TTC549 (cell line): ENCODE data around the gene FBXO21.

Experiments used
- FAIRE-seq: peaks from 2 replicates; lab custom pipeline; 2012; peaks lifted over from hg19 to GRCh38; lab: Jason Lieb, UNC

FBXO21 gene

GRCh38 chr12:117165342-117165741 lies 24.9 kb downstream of the FBXO21 start:
- no peak for FAIRE-seq

DNA sequence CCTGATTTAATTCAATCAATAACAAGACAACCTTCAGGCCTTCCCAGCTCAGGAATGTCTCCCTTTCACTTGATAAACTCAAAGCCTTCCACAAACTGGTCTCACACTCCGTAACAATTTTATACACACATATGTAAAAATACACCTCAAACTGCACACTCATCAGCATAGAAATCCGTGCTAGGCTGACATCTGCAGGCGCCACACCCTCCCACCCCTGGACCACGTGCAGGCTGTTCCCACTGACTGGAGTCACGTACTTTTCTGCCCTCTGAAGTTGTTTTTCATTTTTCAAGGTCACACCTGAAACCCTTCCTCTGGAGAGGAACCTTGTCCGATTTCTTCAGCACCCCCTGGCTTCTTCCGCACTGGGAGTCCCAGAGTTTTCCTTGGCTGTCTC lies 27.6 kb downstream of the FBXO21 start:
- no peak for FAIRE-seq

DNA sequence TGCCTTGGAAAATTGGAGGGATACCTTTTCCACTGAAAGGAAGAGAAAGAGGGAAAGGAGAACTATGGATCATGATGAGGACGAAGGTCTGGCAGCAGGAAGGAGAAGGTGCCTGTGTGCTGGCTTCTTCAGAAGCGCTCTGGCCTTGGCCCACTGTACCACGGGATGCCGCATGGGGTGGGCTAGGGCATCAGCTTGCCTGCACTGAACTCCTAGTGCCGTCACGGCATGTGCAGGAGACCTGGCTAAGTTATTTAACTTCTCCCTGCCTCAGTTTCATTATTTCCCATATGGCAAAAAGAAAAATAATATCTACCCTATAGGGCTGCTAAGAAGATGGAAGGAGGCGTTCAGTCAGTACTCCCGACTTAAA lies 28.1 kb downstream of the FBXO21 start:
- FAIRE-seq: no peak

GRCh38 chr12:117161460-117162166 lies 28.7 kb downstream of the FBXO21 start:
- FAIRE-seq: no peak

GRCh38 chr12:117159674-117160073 lies 30.6 kb downstream of the FBXO21 start:
- no peak for FAIRE-seq

GRCh38 chr12:117158911-117159553 lies 31.2 kb downstream of the FBXO21 start:
- no peak for FAIRE-seq

- FAIRE-seq: no peak
These were observed 32.2 kb downstream of the FBXO21 start for GRCh38 chr12:117158096-117158495.

DNA sequence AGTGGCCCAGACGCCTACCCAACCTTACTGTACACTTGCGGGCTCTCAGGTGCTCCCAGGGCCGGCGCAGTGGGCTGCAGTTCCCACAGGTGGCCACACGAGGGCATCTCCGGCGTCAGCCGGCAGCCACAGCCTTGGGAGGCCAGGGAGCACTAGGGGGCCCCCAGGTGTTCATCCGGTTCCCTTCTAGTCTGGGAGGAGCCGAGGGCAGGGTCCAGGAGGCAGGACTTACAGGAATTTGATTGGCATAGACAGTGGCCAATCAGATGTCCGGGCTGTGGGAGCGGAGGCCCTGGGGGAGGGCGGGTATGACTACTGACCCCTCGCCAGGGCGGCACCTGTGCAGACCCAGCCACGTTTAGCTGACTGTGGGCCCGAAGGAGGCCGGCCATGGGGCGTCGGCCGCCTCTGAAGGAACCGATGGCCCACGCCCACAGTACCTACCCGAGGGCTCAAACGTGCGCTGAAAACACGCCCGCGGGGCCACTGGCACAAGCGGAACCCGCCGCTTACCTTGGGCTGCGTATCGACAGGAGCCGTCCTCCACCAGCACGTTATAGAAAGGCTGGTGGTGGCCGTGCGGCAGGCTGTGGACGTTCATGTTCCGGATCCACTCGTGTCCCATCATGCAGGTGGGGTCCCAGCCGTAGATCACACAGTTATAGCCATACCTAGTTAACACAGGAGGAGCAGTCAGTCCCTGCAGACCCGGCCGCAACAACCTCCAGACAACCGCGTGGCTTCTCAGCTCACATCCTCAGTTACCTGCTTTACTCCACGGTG lies 34.8 kb downstream of the FBXO21 start:
- no peak for FAIRE-seq

- FAIRE-seq: no peak
These were observed 37.2 kb downstream of the FBXO21 start for GRCh38 chr12:117152793-117153775.

DNA sequence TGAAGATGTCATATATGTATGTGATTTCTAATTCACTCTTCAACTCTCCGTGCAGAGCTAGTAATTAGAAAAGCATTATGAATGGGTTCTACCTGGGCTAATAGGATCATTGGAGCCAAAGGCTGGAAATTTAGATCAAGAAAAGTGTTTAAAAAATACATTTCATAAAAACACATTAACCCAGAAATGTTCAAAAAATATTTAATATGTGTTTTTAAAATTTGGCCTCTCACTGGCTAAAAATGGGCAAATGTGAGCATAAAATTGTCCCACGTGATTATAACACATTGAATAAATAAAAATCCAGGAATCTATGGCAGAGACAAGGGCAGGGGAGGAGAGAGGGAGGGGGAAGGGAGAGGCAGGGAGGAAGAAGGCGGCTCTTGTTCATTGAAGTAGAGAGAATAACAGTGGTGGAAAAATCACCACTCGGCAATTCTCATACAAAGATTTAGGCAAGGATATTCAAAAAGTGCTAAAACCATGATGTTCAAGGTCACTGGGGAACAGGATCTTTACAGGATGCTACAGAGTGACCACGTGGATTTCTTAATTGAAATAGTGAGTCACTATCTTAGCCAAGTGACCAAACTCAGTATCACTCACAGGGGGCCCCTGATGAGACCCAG lies 38.8 kb downstream of the FBXO21 start:
- no peak for FAIRE-seq

- no peak for FAIRE-seq
These were observed 40.8 kb downstream of the FBXO21 start for GRCh38 chr12:117149431-117149830.

- no peak for FAIRE-seq
These were observed 41.6 kb downstream of the FBXO21 start for GRCh38 chr12:117148642-117149041.

GRCh38 chr12:117147639-117148038 lies 42.6 kb downstream of the FBXO21 start:
- no peak for FAIRE-seq

- no peak for FAIRE-seq
These were observed 44.6 kb downstream of the FBXO21 start for GRCh38 chr12:117145597-117146154.

DNA sequence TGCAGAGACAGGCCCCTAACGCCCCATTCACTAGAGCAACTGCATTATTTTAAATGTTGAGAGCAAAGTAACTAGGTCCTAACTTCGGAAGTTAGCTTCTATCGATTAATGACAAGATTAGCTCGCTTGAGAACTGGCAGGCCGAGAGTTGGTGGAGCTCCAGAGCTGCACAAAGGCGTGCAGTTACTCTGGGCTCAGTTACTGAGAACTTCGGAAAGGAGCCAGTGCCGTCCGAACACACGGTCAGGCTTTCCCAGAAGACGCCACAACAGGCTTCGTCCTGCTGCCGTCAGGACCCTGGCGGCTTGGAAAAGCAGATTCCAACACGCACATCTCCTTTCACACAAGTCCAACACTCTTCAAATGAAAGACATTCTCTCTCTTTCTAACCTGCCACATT lies 45.7 kb downstream of the FBXO21 start:
- FAIRE-seq: no peak

- FAIRE-seq: no peak
These were observed 47.2 kb downstream of the FBXO21 start for GRCh38 chr12:117143008-117143532.

- no peak for FAIRE-seq
These were observed 48.2 kb downstream of the FBXO21 start for GRCh38 chr12:117142094-117142493.

- FAIRE-seq: no peak
These were observed 49.0 kb downstream of the FBXO21 start for GRCh38 chr12:117141097-117141898.

- FAIRE-seq: no peak
These were observed 49.7 kb downstream of the FBXO21 start for GRCh38 chr12:117140397-117141096.
